ENCODE results near the gene ZCCHC24. TPM values are rescaled to one million over a fixed set of nuclear protein-coding genes. Genes with fewer than 3 reads are reported as not detected.

The ZCCHC24 gene
- total and polyA plus RNA-seq, 4 donors: 42.2 to 99.6 (median 69.8) TPM

DNA sequence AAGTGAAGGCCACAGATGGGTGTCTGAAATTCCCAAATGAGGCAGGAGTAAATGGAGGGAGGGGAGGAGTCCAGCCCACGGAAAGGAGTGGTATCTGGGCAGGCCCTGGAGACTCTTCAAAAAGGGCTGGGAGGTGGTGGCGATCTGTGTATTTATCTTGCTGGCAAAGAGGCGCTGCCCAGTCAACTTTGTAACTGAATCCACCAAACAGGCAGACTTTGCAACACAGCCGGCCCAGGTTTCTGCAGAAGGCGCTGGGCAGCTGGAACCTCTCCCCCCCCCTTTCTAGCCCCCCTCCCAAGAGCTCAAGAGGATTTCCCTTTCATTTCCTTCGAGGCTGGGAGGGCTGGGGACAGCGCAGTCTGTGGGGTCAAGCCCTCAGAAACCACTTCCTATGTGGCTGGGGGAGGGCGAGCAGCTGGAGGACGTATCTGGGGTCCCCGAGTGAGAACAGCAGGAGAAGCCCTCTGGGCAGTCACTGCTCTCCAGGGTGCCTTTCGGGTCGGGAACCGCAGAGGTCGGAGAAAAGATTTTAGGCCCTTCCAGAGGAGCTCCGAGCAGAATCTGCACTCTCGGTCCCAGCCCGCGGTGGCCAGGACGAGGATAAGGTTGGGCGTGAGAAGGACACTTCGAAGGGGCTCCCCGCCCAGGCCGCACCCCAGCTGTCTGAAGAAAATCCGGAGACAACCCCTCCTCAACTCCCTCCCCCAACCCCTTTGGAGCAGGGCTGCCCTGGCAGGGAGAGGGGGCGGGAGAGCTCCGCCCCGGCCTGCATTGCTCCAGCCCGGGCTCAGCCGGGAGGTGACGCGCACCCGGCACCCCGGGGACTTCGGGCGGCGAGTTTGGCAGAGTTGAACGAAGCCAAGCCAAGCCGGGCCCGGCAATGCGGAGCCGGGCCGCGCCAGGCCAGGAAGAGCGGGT, 965 bp downstream of the ZCCHC24 start:
- H3K27me3 ChIP-seq (ENCODE audit: control insufficient read depth in 1 of 2, insufficient read depth in 2 of 2, low read length in 1 of 2): no peaks in the 10 kb centered on the region

DNA sequence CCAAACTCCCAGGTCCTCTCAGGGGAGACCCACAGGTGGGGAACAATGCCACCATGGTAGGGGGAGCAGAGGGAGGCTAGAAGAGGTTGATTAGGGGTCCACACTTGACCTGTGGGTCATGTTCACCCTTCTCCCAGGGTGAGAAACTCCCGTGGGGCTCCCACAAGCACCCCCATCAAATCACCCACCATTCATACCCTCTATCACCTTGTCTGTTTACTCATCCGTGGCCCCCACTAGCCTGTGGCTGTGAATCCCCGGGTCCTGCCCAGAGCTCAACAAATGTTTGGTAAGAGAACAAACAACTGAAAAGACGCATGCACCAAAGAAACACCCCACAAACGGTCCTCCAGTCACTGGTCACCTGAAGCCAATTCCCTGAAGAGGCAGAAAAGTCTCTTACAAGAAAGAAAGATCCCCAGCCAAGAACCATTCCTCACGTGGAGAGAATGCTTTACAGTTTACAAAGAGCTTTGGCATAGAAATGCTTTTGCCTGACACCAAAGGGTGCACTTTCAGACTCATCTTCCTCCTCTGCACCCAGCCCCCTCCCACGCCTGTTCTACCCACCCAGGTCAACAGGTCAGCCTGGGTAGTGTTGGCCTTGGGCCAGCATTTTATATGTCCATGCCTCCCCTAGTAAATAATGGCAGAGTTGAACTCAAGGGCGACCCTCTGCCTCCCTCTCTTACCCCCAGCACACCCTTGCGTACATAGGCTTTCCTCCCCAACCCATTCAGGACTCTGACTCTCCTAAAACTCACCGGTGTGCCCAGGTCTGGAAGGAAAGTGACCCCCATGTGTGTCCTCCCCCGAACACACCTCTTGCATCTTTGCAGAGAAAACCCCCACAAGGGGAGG, 1.9 kb downstream of the ZCCHC24 start:
- DNase-seq: no peak
- intact Hi-C loops (cut with DNase I): loop anchor here in 1 of 2 donors (5.0 kb wide), 1 partner anchor 41 kb away; no protein-coding TSS in a partner anchor
- 25 to 26% methylated on average over 11 of the region's 11 CpGs for WGBS, 2 donors

More for the DNA sequence above, 965 bp downstream of the ZCCHC24 start:
- Histone ChIP-seq H3K9me3 (ENCODE audit: control insufficient read depth, low read length) (no peaks in the 10 kb centered on the region), H3K36me3 (ENCODE audit: control insufficient read depth in 1 of 2, insufficient read depth in 2 of 2, low read length in 1 of 2) (no peaks in the 10 kb centered on the region), H3K27ac (ENCODE audit: low read depth in 1 of 2, low read length in 2 of 2) (peak overlapping the region in 1 of 2 donors; percentile 42), H3K4me1 (ENCODE audit: control insufficient read depth in 1 of 2, insufficient read depth in 2 of 2, low read length in 2 of 2) (no peaks in the 10 kb centered on the region), H3K4me3 (ENCODE audit: low read length in 2 of 2) (peak overlapping the region; percentile 87 to 90)
- intact Hi-C loops (cut with DNase I): loop anchor here in 1 of 2 donors (1.0 to 5.0 kb wide), 2 partner anchors 42 to 65 kb away; no protein-coding TSS in a partner anchor
- peak; percentile 80 to 93 for DNase-seq
- WGBS, 2 donors: 0% methylated on average over 41 to 44 of the region's 44 CpGs
- peak; percentile 72 for ATAC-seq (ENCODE audit: low FRiP score)

DNA sequence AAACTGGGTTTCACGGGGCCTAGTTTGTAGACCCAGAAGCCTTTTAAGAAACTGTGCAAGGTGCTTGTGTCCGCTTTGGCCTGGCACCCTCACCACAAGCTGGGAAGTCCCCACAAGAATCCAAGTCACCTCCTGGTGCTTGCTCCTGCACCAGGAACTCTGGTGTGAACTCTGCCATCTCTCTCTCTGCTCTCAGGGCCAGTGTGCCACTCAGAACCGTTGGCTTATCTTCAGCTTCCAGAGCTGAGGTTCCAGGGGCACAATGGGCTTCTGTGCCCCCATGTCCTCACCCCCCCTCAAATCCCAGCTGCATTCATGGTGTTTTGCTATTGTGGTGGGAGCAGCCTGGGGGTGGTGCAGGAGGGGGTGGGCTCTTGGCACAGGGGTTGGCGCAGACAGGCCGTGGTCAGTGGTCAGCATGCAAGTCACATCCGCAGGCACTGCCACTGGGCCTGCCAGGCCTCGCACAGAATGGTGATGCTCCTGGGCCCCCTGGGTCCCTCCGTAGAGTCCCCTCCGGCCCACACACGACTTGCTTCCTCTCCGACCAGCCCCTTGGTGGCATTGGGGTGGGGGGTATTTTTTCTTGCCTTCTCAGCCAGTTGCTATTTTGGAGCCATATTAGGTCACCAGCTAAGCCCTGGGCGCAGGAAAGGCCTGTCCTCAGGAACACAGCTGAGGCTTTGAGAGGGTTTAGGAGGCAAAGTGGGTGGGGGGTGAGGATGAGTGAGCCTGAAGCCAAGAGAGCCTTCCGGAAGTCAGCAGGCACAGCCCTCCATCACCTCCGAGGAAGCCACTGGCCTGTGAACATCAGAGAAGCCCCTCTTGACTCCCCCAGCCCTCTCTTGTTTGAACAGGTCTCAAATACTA, 3.0 kb downstream of the ZCCHC24 start:
- intact Hi-C loops (cut with DNase I): loop anchor here in 1 of 2 donors (5.0 kb wide), 1 partner anchor 40 kb away; no protein-coding TSS in a partner anchor
- 74 to 75% methylated on average over 14 of the region's 14 CpGs for WGBS, 2 donors
- H3K4me1 ChIP-seq (ENCODE audit: control insufficient read depth in 1 of 2, insufficient read depth in 2 of 2, low read length in 2 of 2): no peaks in the 10 kb centered on the region
- DNase-seq (no peak), ATAC-seq (ENCODE audit: low FRiP score) (no peak)
- H3K27me3 ChIP-seq (ENCODE audit: control insufficient read depth in 1 of 2, insufficient read depth in 2 of 2, low read length in 1 of 2): no peaks in the 10 kb centered on the region
- no peak overlapping the region for H3K27ac ChIP-seq (ENCODE audit: low read depth in 1 of 2, low read length in 2 of 2)
- H3K36me3 ChIP-seq (ENCODE audit: control insufficient read depth in 1 of 2, insufficient read depth in 2 of 2, low read length in 1 of 2): no peaks in the 10 kb centered on the region
- H3K4me3 ChIP-seq (ENCODE audit: low read length in 2 of 2): no peak overlapping the region
- H3K9me3 ChIP-seq (ENCODE audit: control insufficient read depth, low read length): no peaks in the 10 kb centered on the region

More for the DNA sequence above, 1.9 kb downstream of the ZCCHC24 start:
- Histone ChIP-seq H3K27me3 (ENCODE audit: control insufficient read depth in 1 of 2, insufficient read depth in 2 of 2, low read length in 1 of 2) (no peaks in the 10 kb centered on the region), H3K9me3 (ENCODE audit: control insufficient read depth, low read length) (no peaks in the 10 kb centered on the region), H3K4me3 (ENCODE audit: low read length in 2 of 2) (peak overlapping the region in 1 of 2 donors; percentile 90), H3K36me3 (ENCODE audit: control insufficient read depth in 1 of 2, insufficient read depth in 2 of 2, low read length in 1 of 2) (no peaks in the 10 kb centered on the region), H3K4me1 (ENCODE audit: control insufficient read depth in 1 of 2, insufficient read depth in 2 of 2, low read length in 2 of 2) (no peaks in the 10 kb centered on the region), H3K27ac (ENCODE audit: low read depth in 1 of 2, low read length in 2 of 2) (no peak overlapping the region)
- no peak for ATAC-seq (ENCODE audit: low FRiP score)

DNA sequence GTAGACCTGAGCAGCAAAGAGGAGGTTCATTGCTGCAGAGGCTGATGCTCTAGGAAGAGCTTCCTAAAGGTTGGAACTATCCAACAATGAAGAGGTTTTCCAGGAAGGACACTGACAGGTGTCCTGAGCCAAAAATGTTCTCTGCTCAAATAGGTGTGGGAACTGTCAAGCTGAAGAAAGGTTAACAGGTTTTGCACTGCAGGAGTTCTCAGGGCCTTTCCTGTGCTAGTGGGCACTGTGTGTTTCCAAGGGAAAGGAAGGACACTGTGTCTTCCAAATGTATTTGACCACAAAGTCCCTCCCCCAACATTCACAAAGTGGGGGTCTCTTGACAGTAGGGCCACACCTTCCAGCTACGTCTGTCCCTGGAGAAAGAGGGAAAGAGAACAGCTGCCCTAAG, 4.0 kb downstream of the ZCCHC24 start:
- no peaks in the 10 kb centered on the region for H3K27me3 ChIP-seq (ENCODE audit: control insufficient read depth in 1 of 2, insufficient read depth in 2 of 2, low read length in 1 of 2)
- WGBS, 2 donors: 0 to 67% methylated on average over 1 of the region's 1 CpG
- H3K36me3 ChIP-seq (ENCODE audit: control insufficient read depth in 1 of 2, insufficient read depth in 2 of 2, low read length in 1 of 2): no peaks in the 10 kb centered on the region
- no peaks in the 10 kb centered on the region for H3K4me1 ChIP-seq (ENCODE audit: control insufficient read depth in 1 of 2, insufficient read depth in 2 of 2, low read length in 2 of 2)
- H3K4me3 ChIP-seq (ENCODE audit: low read length in 2 of 2): no peak overlapping the region
- H3K9me3 ChIP-seq (ENCODE audit: control insufficient read depth, low read length): no peaks in the 10 kb centered on the region
- no peak for ATAC-seq (ENCODE audit: low FRiP score)
- no peak overlapping the region for H3K27ac ChIP-seq (ENCODE audit: low read depth in 1 of 2, low read length in 2 of 2)
- no peak for DNase-seq
- intact Hi-C loops (cut with DNase I): loop anchor here in 1 of 2 donors (5.0 kb wide), 1 partner anchor 39 kb away; no protein-coding TSS in a partner anchor

DNA sequence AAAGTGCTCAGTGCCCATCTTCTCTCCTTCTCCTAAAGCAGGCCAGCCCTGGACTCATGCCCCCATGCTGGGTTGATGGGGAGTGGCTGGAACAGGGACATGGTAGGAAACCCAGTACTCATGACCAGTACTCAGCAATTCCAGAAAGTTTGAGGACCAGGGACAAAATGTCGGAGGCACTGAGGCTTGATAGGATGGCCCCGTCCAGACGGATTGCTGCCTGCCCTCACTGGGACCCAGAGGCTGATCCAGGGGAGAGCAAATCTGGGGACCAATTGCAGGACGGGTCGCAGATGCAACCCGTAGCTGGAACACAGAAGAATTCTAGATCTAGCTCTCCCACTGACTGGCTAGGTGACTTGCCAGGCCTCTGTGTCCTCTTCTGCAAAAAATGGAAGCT, 5.1 kb downstream of the ZCCHC24 start:
- H3K27ac ChIP-seq (ENCODE audit: low read depth in 1 of 2, low read length in 2 of 2): no peak overlapping the region
- intact Hi-C loops (cut with DNase I): loop anchor here in 1 of 2 donors (5.0 kb wide), 1 partner anchor 38 kb away; no protein-coding TSS in a partner anchor

DNA sequence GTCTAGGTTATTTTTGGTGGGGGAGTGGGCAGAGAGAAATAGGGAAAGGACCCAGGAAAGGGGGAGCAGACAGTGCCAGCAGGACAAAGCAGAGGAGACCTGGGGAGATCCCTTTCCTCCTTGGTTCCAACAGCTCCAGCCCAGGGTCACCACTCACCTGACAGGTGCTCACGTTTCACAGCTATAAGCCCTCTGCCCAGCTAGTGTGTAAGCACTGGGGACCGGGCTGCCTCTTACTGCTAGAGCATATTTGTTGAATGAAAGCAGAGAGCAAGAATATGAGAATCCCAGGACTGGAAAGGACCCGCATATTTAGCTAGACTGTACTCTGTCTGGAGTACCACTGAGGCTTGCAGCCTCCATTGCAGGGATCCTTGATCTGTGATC, 6.7 kb downstream of the ZCCHC24 start:
- WGBS, 2 donors: 76 to 77% methylated on average over 3 of the region's 3 CpGs
- Histone ChIP-seq H3K27ac (ENCODE audit: low read depth in 1 of 2, low read length in 2 of 2) (no peak overlapping the region), H3K27me3 (ENCODE audit: control insufficient read depth in 1 of 2, insufficient read depth in 2 of 2, low read length in 1 of 2) (no peaks in the 10 kb centered on the region), H3K4me1 (ENCODE audit: control insufficient read depth in 1 of 2, insufficient read depth in 2 of 2, low read length in 2 of 2) (no peaks in the 10 kb centered on the region), H3K36me3 (ENCODE audit: control insufficient read depth in 1 of 2, insufficient read depth in 2 of 2, low read length in 1 of 2) (no peaks in the 10 kb centered on the region), H3K4me3 (ENCODE audit: low read length in 2 of 2) (no peak overlapping the region), H3K9me3 (ENCODE audit: control insufficient read depth, low read length) (no peaks in the 10 kb centered on the region)
- DNase-seq (no peak), ATAC-seq (ENCODE audit: low FRiP score) (no peak)
- intact Hi-C loops (cut with DNase I): loop anchor here in 1 of 2 donors (5.0 kb wide), 1 partner anchor 36 kb away; no protein-coding TSS in a partner anchor

More for the DNA sequence above, 5.1 kb downstream of the ZCCHC24 start:
- Histone ChIP-seq H3K36me3 (ENCODE audit: control insufficient read depth in 1 of 2, insufficient read depth in 2 of 2, low read length in 1 of 2) (no peaks in the 10 kb centered on the region), H3K27me3 (ENCODE audit: control insufficient read depth in 1 of 2, insufficient read depth in 2 of 2, low read length in 1 of 2) (no peaks in the 10 kb centered on the region), H3K9me3 (ENCODE audit: control insufficient read depth, low read length) (no peaks in the 10 kb centered on the region), H3K4me3 (ENCODE audit: low read length in 2 of 2) (no peak overlapping the region), H3K4me1 (ENCODE audit: control insufficient read depth in 1 of 2, insufficient read depth in 2 of 2, low read length in 2 of 2) (no peaks in the 10 kb centered on the region)
- DNase-seq (no peak), ATAC-seq (ENCODE audit: low FRiP score) (no peak)
- WGBS, 2 donors: 92 to 94% methylated on average over 6 of the region's 6 CpGs

DNA sequence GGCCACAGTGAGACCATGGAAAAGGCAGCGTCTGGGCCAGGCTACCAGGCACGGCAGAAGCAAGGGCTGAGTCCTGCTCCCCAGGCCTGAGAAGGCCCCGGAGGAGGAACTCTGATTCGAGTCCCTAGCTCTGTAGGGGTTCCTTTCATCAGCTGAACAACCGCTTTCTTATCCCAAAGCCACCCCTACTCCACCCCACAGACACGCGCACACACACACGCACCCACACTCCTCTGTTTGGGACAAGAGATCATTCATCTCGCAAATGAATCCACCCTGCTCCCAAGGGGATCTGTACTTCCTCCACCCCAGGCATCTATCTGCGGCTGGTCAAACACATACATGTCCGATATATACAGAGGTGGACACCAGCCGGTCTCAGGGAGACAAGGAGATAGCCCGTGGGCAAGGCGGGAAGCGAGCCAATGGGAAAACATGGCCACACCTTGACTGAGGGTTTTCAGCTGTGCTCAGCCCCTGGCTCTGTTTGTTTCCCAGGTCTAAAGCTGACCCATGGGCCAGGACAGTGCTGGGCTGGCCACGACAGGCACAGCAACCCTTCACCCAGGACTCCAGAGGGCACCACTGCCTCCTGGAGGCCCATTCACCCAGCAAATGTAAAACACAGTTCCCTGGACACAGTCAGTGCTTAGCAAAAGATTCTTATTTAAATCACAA, 7.3 kb downstream of the ZCCHC24 start:
- no peaks in the 10 kb centered on the region for H3K4me1 ChIP-seq (ENCODE audit: control insufficient read depth in 1 of 2, insufficient read depth in 2 of 2, low read length in 2 of 2)
- 75 to 77% methylated on average over 16 of the region's 16 CpGs for WGBS, 2 donors
- no peaks in the 10 kb centered on the region for H3K36me3 ChIP-seq (ENCODE audit: control insufficient read depth in 1 of 2, insufficient read depth in 2 of 2, low read length in 1 of 2)
- H3K27ac ChIP-seq (ENCODE audit: low read depth in 1 of 2, low read length in 2 of 2): no peak overlapping the region
- intact Hi-C loops (cut with DNase I): loop anchor here in 1 of 2 donors (5.0 kb wide), 1 partner anchor 36 kb away; no protein-coding TSS in a partner anchor
- H3K4me3 ChIP-seq (ENCODE audit: low read length in 2 of 2): no peak overlapping the region
- H3K27me3 ChIP-seq (ENCODE audit: control insufficient read depth in 1 of 2, insufficient read depth in 2 of 2, low read length in 1 of 2): no peaks in the 10 kb centered on the region
- H3K9me3 ChIP-seq (ENCODE audit: control insufficient read depth, low read length): no peaks in the 10 kb centered on the region
- DNase-seq: no peak
- no peak for ATAC-seq (ENCODE audit: low FRiP score)
